Measurements from ENCODE around the gene IMPA2.

IMPA2 gene

GRCh38 chr18:12011957-12012549 lies 30.7 kb downstream of the IMPA2 start:
- Histone ChIP-seq H3K4me3 (ENCODE audit: low read length, poor library complexity, severe bottlenecking) (no peak overlapping the region), H4K20me1 (ENCODE audit: insufficient read depth, low read length, poor library complexity, severe bottlenecking) (no peaks in the 10 kb centered on the region), H3K27me3 (ENCODE audit: insufficient read depth, low read length, poor library complexity, severe bottlenecking) (no peaks in the 10 kb centered on the region), H3K79me2 (ENCODE audit: insufficient read depth, low read length) (no peaks in the 10 kb centered on the region), H2AFZ (ENCODE audit: low read length) (no peak overlapping the region), H3F3A (ENCODE audit: low read depth) (no peaks in the 10 kb centered on the region), H3K9me2 (replicated peaks; ENCODE audit: low read depth, low read length) (no peaks in the 10 kb centered on the region), H3K9ac (ENCODE audit: low read depth, low read length, poor library complexity, severe bottlenecking) (no peak overlapping the region), H3K36me3 (ENCODE audit: insufficient read depth, low read length) (no peaks in the 10 kb centered on the region), H3K4me2 (ENCODE audit: low read depth, low read length, poor library complexity, severe bottlenecking) (no peak overlapping the region), H3K4me1 (ENCODE audit: insufficient read depth, low read length, poor library complexity, severe bottlenecking) (no peaks in the 10 kb centered on the region), H3K9me3 (ENCODE audit: insufficient read depth, low read depth, low read length) (no peaks in the 10 kb centered on the region)
- TF ChIP-seq CTCF (conservative IDR thresholded peaks at IDR 0.05; ENCODE audit: low read length), result no peak
- TF ChIP-seq EZH2phosphoT487 (IDR thresholded peaks at IDR 0.05; ENCODE audit: borderline replicate concordance), result no peak

- TF ChIP-seq CTCF (conservative IDR thresholded peaks at IDR 0.05; ENCODE audit: low read length), result no peak
- TF ChIP-seq EZH2phosphoT487 (IDR thresholded peaks at IDR 0.05; ENCODE audit: borderline replicate concordance), result no peak
Measured at GRCh38 chr18:12012697-12013096, 31.4 kb downstream of the IMPA2 start.

GRCh38 chr18:12013186-12013916 lies 32.0 kb downstream of the IMPA2 start:
- Histone ChIP-seq H3K79me2 (ENCODE audit: insufficient read depth, low read length) (no peaks in the 10 kb centered on the region), H3K36me3 (ENCODE audit: insufficient read depth, low read length) (no peaks in the 10 kb centered on the region), H3K9me2 (replicated peaks; ENCODE audit: low read depth, low read length) (no peaks in the 10 kb centered on the region), H2AFZ (ENCODE audit: low read length) (no peak overlapping the region), H4K20me1 (ENCODE audit: insufficient read depth, low read length, poor library complexity, severe bottlenecking) (no peaks in the 10 kb centered on the region), H3K4me2 (ENCODE audit: low read depth, low read length, poor library complexity, severe bottlenecking) (no peak overlapping the region), H3K4me1 (ENCODE audit: insufficient read depth, low read length, poor library complexity, severe bottlenecking) (no peaks in the 10 kb centered on the region), H3K9ac (ENCODE audit: low read depth, low read length, poor library complexity, severe bottlenecking) (no peak overlapping the region), H3K9me3 (ENCODE audit: insufficient read depth, low read depth, low read length) (no peaks in the 10 kb centered on the region), H3K4me3 (ENCODE audit: low read length, poor library complexity, severe bottlenecking) (no peak overlapping the region), H3F3A (ENCODE audit: low read depth) (no peaks in the 10 kb centered on the region), H3K27me3 (ENCODE audit: insufficient read depth, low read length, poor library complexity, severe bottlenecking) (no peaks in the 10 kb centered on the region)
- TF ChIP-seq CTCF (conservative IDR thresholded peaks at IDR 0.05; ENCODE audit: low read length) (no peak), EZH2phosphoT487 (IDR thresholded peaks at IDR 0.05; ENCODE audit: borderline replicate concordance) (no peak)

More at GRCh38 chr18:12012697-12013096, 31.4 kb downstream of the IMPA2 start:
- Histone ChIP-seq H3K9ac (ENCODE audit: low read depth, low read length, poor library complexity, severe bottlenecking) (no peak overlapping the region), H3K36me3 (ENCODE audit: insufficient read depth, low read length) (no peaks in the 10 kb centered on the region), H3K4me3 (ENCODE audit: low read length, poor library complexity, severe bottlenecking) (no peak overlapping the region), H3K4me1 (ENCODE audit: insufficient read depth, low read length, poor library complexity, severe bottlenecking) (no peaks in the 10 kb centered on the region), H3F3A (ENCODE audit: low read depth) (no peaks in the 10 kb centered on the region), H3K27me3 (ENCODE audit: insufficient read depth, low read length, poor library complexity, severe bottlenecking) (no peaks in the 10 kb centered on the region), H2AFZ (ENCODE audit: low read length) (no peak overlapping the region), H3K79me2 (ENCODE audit: insufficient read depth, low read length) (no peaks in the 10 kb centered on the region), H3K9me3 (ENCODE audit: insufficient read depth, low read depth, low read length) (no peaks in the 10 kb centered on the region), H3K4me2 (ENCODE audit: low read depth, low read length, poor library complexity, severe bottlenecking) (no peak overlapping the region), H3K9me2 (replicated peaks; ENCODE audit: low read depth, low read length) (no peaks in the 10 kb centered on the region), H4K20me1 (ENCODE audit: insufficient read depth, low read length, poor library complexity, severe bottlenecking) (no peaks in the 10 kb centered on the region)
